Loucy (cell line): Measurements from ENCODE around the gene NSMCE1.
A peak's percentile ranks its signal among the peaks of the same experiment; 100 is the strongest.

Source experiments
- H2AFZ ChIP-seq: fragments of 200-600 bp; sonication (generic); 2 replicates; pipeline ENCODE4 v1.6.0; 2016; ENCODE audit warnings: antibody characterized with exemption, mild to moderate bottlenecking, low read length, moderate library complexity
- H3F3A ChIP-seq: fragments of 200-600 bp; 2 replicates; pipeline ENCODE4 v1.6.0; 2016; ENCODE audit warnings: antibody characterized with exemption, low read depth, mild to moderate bottlenecking
- H3K27me3 ChIP-seq: fragments of 200-600 bp; sonication (generic); 2 replicates; pipeline ENCODE4 v1.6.1; 2014; ENCODE audit warnings: low read length, mild to moderate bottlenecking; ENCODE audit not compliant: insufficient read depth, poor library complexity, severe bottlenecking
- H3K36me3 ChIP-seq: fragments of 200-600 bp; sonication (generic); 2 replicates; pipeline ENCODE4 v1.6.1; 2016; ENCODE audit warnings: low read length; ENCODE audit not compliant: insufficient read depth
- H3K4me1 ChIP-seq: fragments of 200-600 bp; sonication (generic); 2 replicates; pipeline ENCODE4 v1.5.1; 2014; ENCODE audit warnings: low read length, mild to moderate bottlenecking; ENCODE audit not compliant: insufficient read depth, poor library complexity, severe bottlenecking
- H3K4me2 ChIP-seq: fragments of 200-600 bp; sonication (generic); 2 replicates; pipeline ENCODE4 v1.6.0; 2014; ENCODE audit warnings: antibody characterized with exemption, low read length, low read depth, mild to moderate bottlenecking; ENCODE audit not compliant: poor library complexity, severe bottlenecking
- H3K4me3 ChIP-seq: fragments of 200-600 bp; sonication (generic); 2 replicates; pipeline ENCODE4 v1.5.1; 2014; ENCODE audit warnings: low read length, mild to moderate bottlenecking, mixed read lengths; ENCODE audit not compliant: poor library complexity, severe bottlenecking
- H3K79me2 ChIP-seq: fragments of 200-600 bp; sonication (generic); 2 replicates; pipeline ENCODE4 v1.6.1; 2014; ENCODE audit warnings: low read length; ENCODE audit not compliant: insufficient read depth
- H3K9ac ChIP-seq: fragments of 200-600 bp; sonication (generic); 2 replicates; pipeline ENCODE4 v1.6.0; 2014; ENCODE audit warnings: mild to moderate bottlenecking, low read depth, low read length, moderate library complexity; ENCODE audit not compliant: poor library complexity, severe bottlenecking
- H3K9me2 ChIP-seq: fragments of 200-600 bp; sonication (generic); replicated peaks from 2 replicates; pipeline ENCODE4 v1.6.1; 2016; ENCODE audit warnings: low read depth, low read length, mixed read lengths
- H3K9me3 ChIP-seq: fragments of 200-600 bp; sonication (generic); 2 replicates; pipeline ENCODE4 v1.6.1; 2014; ENCODE audit warnings: mild to moderate bottlenecking, antibody characterized with exemption, low read length, low read depth; ENCODE audit not compliant: insufficient read depth
- H4K20me1 ChIP-seq: fragments of 200-600 bp; sonication (generic); 2 replicates; pipeline ENCODE4 v1.6.0; 2014; ENCODE audit warnings: antibody characterized with exemption, low read length, mild to moderate bottlenecking; ENCODE audit not compliant: insufficient read depth, poor library complexity, severe bottlenecking
- EZH2phosphoT487 ChIP-seq: fragments of 200-600 bp; IDR thresholded peaks from 2 replicates; pipeline ENCODE4 v1.6.1; 2018; ENCODE audit warnings: antibody characterized with exemption, mild to moderate bottlenecking, moderate library complexity, borderline replicate concordance
- TF ChIP-seq, protein P1 (sequence below): fragments of 200-600 bp; sonication (generic); conservative IDR thresholded peaks from 2 replicates; pipeline ENCODE4 v1.5.1; 2014; ENCODE audit warnings: mild to moderate bottlenecking, antibody characterized with exemption, low read length

NSMCE1 gene

DNA sequence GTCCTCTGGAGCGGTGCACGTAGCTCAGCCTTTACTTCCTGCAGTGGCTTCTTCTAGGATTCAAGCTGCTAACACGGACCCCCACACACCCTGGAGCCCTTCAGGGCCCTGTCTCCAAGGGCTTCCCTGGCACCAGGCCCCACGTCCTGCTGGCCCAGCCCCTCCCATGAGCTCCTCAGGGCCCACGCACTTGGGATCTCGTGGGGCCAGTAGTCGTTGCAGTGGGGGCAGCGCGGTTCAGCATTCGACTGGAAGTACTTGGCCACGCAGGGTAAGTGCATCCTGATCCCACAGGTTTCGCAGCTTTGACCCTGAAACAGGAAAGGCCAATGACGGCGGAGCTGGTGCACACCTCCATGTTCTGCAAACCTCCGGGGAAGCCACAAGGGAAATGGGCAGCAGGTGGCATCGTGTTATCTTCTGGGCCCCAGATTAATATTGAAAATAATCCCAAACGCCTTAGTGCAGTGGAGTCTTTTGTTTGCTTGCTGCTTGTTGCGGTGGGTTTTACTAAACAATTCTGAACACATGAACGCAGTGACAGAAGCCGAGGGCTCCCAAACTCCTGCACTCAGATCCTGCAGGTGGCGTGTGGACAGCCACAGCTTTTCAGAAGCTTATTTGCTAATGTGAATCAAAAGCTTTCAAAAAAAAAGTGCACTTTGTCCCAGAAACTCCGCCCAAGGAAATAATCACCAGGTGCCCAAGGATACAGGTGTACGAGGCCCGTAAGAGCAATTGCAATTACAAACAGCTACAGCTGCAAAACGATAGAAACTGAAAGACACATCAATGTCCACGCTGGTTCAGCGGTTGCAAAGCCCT lies 42.8 kb downstream of the NSMCE1 start:
- Histone ChIP-seq H3K36me3 (no peaks in the 10 kb centered on the region; the same call in 1 of the 2 replicates), H3K4me3 (no peak overlapping the region), H3K4me2 (no peak overlapping the region), H3K9me2 (no peaks in the 10 kb centered on the region), H3K79me2 (no peaks in the 10 kb centered on the region), H3F3A (no peaks in the 10 kb centered on the region; the same call in 1 of the 2 replicates), H3K27me3 (no peaks in the 10 kb centered on the region), H3K4me1 (peaks cover 8% of the 10 kb centered on the region), H3K9me3 (no peaks in the 10 kb centered on the region), H4K20me1 (no peaks in the 10 kb centered on the region), H2AFZ (no peak overlapping the region), H3K9ac (peak overlapping the region; percentile 17)
- TF ChIP-seq EZH2phosphoT487 = no peak
- TF ChIP-seq, protein P1, sequence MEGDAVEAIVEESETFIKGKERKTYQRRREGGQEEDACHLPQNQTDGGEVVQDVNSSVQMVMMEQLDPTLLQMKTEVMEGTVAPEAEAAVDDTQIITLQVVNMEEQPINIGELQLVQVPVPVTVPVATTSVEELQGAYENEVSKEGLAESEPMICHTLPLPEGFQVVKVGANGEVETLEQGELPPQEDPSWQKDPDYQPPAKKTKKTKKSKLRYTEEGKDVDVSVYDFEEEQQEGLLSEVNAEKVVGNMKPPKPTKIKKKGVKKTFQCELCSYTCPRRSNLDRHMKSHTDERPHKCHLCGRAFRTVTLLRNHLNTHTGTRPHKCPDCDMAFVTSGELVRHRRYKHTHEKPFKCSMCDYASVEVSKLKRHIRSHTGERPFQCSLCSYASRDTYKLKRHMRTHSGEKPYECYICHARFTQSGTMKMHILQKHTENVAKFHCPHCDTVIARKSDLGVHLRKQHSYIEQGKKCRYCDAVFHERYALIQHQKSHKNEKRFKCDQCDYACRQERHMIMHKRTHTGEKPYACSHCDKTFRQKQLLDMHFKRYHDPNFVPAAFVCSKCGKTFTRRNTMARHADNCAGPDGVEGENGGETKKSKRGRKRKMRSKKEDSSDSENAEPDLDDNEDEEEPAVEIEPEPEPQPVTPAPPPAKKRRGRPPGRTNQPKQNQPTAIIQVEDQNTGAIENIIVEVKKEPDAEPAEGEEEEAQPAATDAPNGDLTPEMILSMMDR = 0 out of 2 replicates have a peak, but pooled peaks have one; percentile 9

DNA sequence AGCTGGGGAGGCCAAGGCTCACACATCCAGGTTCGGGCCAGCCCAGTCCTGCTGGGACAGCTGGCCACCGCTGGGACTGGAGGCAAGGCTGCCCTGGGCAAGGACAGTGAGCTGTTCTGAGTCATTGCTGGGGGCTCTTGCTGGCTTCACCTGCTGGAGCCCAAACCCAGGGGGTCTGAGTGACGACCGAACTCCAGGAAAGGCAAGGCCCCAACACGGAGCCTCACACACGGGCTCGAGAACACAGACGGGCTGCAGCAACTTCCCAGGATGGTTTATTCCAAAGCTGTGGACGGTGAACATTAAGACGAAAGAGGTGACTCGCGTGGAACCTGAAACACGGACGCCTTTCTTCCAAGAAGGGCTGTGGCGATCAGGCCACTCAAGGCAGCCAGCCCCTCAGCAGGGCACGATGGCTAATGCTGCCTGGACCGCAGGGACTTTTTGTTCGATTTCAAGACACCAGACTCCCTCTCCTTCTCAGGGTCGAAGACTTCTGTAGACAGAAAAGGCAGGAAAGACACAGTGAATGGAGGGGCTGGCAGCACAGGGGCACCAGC lies 43.8 kb downstream of the NSMCE1 start:
- H2AFZ ChIP-seq = no peak overlapping the region
- no peak overlapping the region for H3K4me3 ChIP-seq
- no peaks in the 10 kb centered on the region for H3K27me3 ChIP-seq
- no peaks in the 10 kb centered on the region; the same call in 1 of the 2 replicates for H3F3A ChIP-seq
- H3K9ac ChIP-seq = no peak overlapping the region
- H3K9me3 ChIP-seq = no peaks in the 10 kb centered on the region
- no peaks in the 10 kb centered on the region for H4K20me1 ChIP-seq
- no peaks in the 10 kb centered on the region for H3K79me2 ChIP-seq
- no peaks in the 10 kb centered on the region; the same call in 1 of the 2 replicates for H3K36me3 ChIP-seq
- H3K4me2 ChIP-seq = no peak overlapping the region
- no peak for TF ChIP-seq EZH2phosphoT487
- TF ChIP-seq, protein P1 = no peak
- no peaks in the 10 kb centered on the region for H3K9me2 ChIP-seq
- no peaks in the 10 kb centered on the region for H3K4me1 ChIP-seq

DNA sequence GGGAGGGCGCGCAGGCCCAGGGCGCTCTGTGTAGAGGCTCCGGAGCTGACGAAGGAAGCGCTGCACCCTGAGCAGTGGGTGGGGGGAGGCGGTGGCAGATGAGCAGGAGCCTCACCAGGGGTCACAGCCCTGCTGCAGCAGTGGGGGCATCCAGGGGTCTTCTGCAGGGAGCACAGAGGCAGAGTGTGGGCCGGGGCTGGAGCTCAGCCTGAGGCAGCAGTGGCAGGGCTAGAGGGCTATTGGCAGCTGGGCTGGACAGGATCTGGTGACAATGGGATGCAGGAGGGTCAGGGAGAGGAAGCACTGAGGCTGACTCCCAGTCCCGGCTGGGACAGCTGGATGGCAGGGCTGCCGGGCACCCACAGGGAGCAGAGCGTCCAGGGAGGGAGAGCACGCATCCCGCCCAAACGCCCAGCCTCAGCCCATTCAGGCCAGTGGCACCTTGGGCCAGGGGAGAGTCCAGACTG lies 44.3 kb downstream of the NSMCE1 start:
- H3K79me2 ChIP-seq = no peaks in the 10 kb centered on the region
- no peaks in the 10 kb centered on the region for H3K9me2 ChIP-seq

More for the DNA sequence above, 44.3 kb downstream of the NSMCE1 start:
- no peak overlapping the region for H3K9ac ChIP-seq
- no peaks in the 10 kb centered on the region for H4K20me1 ChIP-seq
- H3K36me3 ChIP-seq = peaks cover 3% of the 10 kb centered on the region; the same call in 1 of the 2 replicates
- no peaks in the 10 kb centered on the region for H3K9me3 ChIP-seq
- no peak overlapping the region for H3K4me3 ChIP-seq
- no peak overlapping the region for H3K4me2 ChIP-seq
- H3K27me3 ChIP-seq = no peaks in the 10 kb centered on the region
- H3K4me1 ChIP-seq = no peaks in the 10 kb centered on the region
- H2AFZ ChIP-seq = no peak overlapping the region
- no peaks in the 10 kb centered on the region; the same call in 1 of the 2 replicates for H3F3A ChIP-seq
- no peak for TF ChIP-seq EZH2phosphoT487
